NCI-H1092 (cell line): ENCODE data around the gene ADGRV1.
"Not testable (repeated sequence)": the region's sequence is repeated elsewhere in the genome, so short reads cannot be mapped to it uniquely, and the experiment has no call there.

Experiments used
- DNase-seq: peaks from one replicate; lab custom pipeline; 2025; lab: John Stamatoyannopoulos, UW

ADGRV1 gene

DNA sequence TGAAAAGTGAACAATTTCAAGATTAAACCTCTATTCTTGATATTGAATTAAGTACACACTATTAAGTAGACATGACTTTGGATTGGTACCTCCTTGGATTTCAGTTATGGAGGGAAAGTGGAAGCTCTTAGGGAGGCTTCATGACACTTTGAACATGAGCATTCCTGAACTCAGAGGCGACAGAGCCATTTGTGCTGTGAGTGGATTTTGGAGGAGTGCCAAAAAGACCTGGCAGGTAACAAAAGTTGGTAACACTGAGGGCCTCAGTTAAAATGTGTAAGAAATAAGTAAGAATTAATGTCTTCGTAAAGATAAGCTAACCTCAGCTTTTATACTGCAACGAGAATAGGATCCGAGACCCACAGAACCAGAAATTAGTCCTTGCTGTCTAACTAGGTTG lies 467.9 kb downstream of the ADGRV1 start:
- no peak for DNase-seq

DNA sequence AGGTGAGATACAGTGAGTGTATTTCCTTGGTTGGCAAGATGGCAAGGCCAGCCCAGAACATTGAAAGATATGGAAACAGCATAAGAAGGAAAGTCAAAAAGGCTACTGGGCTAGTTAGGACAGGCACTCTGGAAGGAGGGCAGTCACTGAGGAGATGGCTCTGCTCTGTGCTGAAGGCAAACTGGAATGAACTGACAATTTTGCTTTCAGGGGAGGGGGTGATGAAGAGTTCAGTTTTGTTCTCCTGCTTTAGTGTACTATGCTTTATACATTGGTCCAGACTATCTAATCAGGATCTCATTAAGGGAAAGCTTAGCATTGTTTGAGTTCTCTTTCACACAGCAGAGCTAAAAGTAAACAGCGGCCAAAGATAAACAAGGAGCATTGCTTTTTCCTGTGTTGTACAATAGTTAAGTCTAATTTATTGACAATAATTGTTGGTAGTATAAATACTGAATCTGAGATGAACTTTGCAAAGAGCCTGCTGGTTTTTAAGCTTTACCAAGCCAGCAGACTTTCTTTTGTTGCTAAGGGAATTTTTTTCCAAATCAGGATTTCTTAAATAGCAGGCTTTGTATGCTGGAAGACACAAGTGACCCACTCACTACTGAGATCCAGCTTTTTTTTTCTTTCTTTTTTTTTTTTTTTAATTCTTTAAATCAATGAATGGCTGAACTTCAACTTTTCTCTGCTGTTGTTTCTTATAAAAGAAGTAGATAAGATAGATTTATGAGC lies 469.0 kb downstream of the ADGRV1 start:
- no peak for DNase-seq

DNA sequence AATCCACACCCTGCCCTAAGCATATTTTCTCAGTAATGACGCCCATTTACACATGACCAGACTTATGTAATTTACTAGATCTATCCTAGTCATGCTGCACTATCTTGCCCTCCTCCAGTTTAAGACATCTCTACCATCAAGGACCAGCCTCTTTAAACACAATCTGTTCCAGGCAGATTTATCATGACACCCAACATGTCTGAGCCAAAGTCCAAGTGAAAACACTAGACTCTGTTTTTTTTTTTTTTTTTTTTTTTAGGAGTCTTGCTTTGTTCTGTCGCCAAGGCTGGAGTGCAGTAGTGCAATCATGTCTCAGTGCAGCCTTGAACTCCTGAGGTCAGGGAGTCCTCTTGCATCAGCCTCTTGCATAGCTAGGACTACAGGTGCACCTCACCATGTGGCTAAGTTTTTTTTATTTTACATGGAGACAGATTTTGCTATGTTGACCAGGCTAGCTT lies 469.9 kb downstream of the ADGRV1 start:
- DNase-seq = no peak

DNA sequence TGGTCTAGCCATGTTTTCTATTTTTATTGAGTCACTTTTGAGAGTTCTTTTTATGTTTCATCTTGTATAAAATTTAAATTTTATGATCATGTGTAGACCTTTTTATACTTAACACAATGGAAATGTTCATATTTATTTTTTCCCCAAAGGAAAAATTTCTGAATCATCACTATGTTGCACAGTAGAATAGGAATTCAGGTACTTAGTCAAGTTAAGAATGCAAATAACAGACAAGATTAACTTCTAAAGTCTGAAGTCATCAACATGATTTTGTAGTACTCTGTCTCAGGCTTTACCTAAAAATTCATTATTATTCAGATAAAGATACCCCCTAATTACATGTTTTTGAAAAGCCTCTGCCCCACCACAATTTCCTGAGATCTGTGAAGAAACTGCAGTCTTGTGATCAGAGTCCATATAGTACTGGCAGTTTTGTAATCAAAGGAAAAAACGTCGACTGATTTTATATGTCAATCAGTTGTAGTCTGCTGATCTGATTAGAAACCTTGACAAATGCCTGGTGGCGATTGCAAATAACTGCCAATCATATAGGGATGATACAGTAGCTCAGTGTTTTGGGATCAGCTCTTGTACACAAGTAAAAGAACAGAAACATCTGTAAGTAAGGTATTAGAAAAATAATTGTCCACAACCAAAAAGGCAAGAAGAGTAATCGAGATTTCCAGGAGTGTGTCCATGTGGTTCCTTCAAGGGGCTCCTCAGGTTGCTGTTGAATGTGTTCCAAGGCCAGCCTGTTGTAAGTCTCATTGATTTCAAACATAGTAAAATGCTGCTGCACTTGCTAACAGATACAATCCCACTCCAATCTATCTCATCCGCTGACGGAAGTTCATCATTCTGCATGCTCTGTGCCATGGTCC lies 472.2 kb downstream of the ADGRV1 start:
- DNase-seq = no peak

DNA sequence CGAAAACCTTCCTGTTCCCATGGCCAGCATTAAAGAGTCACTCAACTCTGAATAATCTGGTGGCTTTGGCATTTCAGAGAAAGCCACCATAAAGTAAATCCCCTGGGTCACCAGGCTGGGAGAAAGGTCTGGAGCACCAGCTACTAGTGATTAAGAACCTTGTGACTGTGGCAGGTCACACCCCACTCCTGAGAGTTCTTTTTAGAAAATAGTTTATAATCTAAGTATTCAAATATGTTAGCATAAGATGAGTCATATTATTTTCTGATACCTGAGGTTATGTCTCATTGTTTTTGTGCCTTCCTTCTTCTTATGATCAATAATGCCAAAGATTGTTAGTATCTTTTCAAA lies 472.8 kb downstream of the ADGRV1 start:
- no peak for DNase-seq

DNA sequence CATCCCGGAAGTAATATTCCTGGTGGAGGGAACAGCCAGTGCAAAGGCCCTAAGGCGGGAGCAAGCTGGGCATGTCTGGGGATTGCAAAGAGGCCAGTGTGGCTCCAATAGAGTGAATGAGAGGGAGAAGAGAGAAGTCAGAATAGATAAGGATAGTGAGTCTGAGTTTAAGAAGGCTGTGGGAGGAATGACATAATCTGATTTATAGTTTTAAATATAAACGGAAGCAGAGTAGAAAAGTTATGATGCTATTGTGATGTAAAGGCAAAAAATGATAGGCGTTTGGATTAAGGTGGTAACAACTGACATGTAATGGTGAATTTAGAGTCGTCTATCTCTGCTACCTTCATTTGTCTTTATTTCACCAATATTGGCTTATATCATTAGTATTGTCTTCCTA lies 473.5 kb downstream of the ADGRV1 start:
- DNase-seq = no peak

DNA sequence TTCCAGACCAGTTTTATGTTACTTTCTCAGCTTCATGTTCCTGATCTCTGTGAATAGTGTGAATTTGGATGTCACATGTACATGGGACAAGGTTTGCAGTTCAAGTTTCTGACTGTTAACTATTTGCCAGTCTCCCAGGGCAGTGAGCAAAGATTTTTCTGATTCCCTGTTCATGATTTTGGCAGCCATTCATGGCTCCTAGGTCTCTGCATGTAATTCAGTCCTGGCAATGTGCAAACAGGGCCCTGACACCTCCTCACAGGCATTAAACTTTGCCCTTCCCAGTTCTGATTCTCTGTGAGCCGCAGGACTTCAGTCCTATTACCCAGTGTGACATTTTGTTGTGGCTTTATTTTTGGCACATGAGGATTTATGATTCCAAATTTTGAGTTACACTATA lies 474.8 kb downstream of the ADGRV1 start:
- DNase-seq = no peak

DNA sequence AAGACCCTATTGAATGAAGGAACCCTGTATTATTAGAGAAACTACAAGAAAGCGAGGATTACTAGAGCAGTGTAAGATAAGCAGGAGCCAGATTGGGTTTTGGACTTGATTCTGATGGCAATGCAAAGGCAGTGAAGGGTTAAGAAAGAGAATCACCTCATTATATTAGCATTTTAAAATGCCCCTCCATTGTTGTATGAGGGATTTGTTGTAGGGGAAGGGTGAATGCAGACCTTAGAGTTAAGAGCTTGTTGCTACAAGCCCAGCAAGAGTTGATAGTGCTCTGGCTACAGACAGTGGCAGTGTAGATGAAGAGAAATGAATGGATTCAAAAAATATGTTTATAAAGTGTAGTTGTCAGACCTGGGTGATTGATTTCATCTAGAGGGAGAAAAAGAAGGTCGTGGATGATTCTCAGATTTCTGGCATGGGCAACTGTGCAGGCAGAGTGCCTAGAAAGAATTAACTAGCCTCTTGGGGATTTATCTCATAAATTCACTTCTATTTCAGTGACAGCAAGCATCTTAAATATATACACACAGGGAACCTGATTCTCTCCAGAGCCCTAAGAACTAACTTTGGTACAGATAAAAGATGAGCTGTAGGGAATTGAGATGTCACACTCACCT lies 479.7 kb downstream of the ADGRV1 start:
- DNase-seq = no peak

DNA sequence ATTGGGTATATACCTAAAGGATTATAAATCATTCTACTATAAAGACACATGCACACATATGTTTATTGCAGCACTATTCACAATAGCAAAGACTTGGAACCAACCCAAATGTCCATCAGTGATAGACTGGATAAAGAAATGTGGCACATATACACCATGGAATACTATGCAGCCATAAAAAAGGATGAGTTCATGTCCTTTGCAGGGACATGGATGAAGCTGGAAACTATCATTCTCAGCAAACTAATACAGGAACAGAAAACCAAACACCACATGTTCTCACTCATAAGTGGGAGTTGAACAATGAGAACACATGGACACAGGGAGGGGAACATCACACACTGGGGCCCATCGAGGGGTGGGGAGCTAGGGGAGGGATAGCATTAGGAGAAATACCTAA lies 482.5 kb downstream of the ADGRV1 start:
- not testable (repeated sequence) for DNase-seq

DNA sequence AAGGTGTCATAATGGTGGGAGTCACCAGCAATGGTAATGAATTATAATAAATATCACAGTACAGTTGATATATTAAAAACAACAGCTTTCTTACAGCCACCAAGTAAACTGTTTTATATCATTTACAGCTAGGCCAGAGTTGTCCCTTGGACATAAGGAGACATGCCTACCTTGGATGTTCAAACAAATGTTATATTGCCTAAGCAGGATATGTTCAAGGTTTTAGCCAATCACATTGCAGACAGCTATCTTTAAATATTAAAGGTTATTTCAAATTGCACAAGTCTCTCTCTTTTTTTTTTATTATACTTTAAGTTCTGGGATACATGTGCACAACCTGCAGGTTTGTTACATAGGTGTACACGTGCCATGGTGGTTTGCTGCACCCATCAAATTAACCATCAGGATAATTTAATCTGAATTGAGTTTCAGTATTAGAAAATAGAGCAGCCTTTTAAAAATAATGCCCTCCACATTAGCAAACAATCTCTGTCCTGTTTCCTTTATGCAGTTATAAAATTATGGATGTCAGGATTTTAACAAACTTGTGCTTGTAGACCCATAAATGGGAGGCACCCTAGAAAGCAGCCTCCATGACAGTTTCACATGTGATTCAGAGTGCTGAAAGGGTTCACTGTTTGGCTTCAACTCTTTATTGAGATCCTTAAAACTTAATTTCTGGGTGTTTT lies 483.8 kb downstream of the ADGRV1 start:
- no peak for DNase-seq

DNA sequence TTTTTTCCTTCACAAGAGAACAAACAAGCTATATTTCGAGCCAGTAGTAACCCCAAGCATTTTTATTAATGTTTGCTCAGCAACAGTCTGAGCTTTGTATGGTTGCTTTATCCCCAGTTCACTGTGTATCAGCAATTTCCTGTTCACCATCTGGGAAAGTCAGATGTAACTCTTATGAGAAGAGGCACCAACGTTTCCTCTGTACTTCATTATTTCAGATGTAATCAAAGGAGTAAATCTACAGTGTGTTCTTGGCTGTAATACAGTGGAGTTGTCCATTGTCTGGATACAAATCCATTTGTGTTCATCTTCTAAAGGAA lies 484.3 kb downstream of the ADGRV1 start:
- no peak for DNase-seq

DNA sequence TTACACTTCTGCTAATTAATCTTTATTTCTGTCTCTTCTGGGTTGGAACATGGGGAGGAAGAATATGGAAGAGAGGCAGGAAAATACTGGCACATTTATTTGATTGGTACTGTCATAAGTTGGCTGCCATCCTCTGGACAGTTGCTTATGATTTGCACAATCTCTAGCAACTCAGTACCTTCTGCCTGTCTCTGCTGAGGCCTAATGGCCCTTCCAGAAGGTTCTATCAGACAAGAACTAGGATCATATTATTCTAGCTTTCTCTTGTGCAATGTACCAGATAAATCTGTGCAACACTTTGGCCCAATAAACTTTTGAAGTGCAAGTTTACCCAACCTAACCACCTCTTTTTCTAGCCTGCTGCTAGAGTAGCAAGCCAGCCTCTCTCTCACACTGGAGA lies 489.5 kb downstream of the ADGRV1 start:
- DNase-seq = no peak

DNA sequence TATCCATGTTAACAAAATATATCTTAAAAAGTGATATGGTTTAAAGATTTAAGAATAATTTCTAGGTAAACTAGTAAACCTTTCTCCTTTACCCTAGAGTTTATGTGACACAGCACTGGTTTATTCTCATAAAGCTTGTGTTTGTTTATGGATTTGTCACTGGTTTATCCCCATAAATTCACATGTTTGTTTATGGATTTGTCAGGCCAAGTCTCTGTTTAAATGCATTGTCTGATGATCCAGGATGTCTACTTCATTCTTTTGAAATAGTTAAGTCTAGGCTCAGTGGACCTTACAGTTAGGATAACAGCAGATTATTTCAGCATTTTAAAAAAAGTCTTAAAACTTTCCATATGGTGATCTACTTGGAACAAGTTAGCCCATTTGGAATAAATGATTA lies 490.5 kb downstream of the ADGRV1 start:
- DNase-seq = no peak

DNA sequence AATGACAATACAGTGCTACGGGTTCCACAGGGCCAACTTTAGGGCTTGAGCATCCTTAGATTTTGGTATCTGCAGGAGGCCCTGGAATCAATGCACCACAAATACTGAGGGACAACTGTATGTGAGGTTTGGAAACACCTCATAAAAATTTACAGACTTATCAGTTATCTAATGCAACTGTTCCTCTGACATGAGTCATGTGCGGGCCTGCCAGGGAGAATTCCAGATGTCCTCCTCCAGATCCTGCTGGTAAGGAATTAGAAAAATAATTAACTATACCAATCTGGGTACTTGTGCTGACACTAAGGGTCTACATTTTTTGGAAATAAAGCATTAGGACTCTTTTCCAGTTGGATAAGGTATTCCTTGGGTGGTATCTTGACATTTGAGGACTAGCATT lies 491.2 kb downstream of the ADGRV1 start:
- DNase-seq = no peak

DNA sequence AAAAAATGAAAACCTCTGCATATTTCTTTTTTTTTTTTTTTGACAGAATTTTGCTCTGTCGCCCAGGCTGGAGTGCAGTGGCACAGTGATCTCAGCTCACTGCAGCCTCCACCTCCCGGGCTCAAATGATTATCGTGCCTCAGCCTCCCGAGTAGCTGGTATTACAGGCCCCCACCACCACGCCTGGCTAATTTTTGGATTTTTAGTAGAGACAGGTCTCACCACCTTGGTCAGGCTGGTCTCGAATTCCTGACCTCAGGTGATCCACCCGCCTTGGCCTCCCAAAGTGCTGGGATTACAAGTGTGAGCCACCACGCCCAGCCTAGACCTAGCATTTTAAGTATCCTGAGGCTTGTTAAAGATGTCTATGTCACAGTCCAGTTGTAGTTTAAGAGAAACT lies 493.8 kb downstream of the ADGRV1 start:
- not testable (repeated sequence) for DNase-seq

DNA sequence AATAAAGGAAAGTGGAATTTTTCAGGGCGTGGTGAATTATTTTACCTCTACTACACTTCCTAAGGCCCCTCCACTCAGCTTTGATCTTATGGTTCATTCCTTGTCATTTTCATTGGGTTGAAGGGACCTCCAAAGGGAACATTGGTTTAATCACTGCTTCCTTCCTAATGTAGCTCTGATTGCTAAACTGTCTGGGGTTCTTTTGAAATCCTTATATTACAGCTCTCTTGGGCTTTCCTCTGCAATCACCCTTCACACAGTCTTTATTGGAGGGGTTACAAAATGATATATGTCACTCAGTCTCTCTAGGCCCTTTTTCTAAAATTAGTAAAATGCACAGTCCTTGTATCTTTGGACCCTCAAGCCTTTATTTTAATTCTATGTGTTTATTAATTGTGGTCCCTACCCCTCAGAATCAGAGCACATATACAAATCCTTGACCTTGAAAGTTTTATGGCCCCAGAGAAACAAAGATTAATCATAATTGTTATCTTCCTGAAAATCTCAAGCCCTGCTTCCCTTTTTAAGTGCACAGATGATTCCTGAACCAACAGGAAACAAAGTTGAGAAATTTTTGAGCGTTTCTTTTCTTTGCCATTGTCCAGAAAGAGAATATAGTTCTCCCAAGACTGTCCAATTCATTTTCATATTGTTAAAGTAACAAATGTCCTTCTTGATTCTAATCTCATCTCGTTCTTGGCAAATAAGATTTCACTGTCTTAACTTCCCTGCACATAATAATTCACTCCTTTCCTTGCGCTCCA lies 494.6 kb downstream of the ADGRV1 start:
- no peak for DNase-seq

DNA sequence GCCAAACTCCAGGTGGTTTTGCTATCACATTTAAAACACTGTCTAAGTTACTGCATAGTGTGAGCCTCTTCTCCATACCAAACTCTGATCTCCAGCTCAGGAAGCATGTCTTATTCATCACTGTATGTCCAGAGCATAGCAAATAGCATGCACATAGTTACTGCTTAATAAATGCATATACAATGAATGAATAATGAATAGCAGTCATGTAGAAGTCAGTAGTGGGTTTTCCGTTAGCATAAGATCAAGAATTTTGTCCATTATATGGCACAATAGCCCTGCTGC lies 495.1 kb downstream of the ADGRV1 start:
- DNase-seq = no peak

DNA sequence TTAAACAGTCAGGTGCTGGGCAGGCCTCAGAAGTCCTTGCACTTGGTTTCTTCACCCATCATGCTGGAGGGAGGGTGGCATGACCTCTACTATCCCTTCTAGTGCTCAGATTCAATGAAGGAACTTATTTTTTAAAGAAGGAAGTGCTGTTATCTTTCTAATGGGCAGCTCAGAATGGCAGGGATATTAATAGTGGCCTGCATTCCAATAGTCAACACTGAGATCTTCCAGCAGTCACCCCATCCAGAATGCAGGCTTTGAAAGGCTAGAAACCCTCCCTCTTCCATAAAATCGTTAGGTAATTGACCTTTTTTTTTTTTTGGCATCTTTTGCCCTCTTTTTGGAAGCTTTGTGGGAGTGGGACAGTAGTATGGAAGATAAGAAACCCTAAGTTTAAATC lies 499.6 kb downstream of the ADGRV1 start:
- no peak for DNase-seq

DNA sequence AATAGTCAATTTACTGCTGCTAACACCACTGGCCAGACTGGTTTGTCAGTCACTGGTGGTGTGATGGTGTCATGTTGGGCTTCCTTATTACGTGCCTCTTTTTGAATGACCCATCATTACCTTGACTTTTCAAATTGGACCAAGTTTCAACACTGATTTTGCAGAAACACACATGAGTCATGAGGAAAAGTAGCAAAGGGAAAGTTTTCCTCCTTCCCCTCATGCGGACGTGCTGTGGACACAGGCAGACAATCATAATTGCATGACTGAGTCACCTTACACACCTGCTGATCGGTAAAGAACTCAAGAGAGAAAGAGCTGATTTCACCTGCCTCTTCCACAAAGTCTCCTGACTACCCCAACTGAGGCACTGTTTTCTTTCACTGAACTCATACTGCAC lies 500.0 kb downstream of the ADGRV1 start:
- no peak for DNase-seq

DNA sequence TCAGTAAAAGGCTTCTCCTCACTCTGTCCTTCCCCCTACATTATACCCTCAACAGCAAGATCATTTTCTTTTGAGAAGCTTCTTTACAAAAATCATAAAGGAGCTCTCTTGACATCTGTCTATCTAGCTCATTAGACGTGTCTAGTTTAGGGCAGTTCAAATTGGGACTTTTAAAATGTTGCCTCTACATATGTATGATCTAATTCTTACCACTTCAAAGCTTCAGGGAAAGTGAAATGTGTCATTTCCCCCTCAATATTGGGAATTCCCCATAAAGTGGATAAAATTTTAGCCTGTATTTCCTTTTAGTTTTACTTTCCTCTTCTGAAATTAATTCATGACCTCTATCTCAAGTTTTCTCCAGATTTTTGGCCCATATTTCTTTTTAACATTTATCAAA lies 500.8 kb downstream of the ADGRV1 start:
- no peak for DNase-seq

DNA sequence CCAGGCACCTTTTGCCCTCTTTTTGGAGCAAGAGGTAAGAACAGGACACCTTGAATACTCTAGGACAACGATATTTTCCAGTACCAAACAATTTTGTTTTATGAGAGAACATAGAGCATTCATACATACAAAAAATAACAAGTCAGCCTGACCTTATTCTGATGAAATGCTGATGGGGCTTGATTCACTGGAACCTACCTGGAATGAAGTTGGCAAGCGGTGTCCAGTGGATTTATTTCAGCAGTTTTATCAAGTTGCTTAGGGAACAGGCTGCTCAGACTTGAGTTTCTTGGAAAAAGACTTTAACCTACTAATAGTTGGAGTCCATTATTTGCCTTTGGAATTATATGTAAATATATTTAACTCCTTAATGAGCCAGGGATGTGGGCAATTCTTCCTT lies 502.5 kb downstream of the ADGRV1 start:
- DNase-seq = no peak

DNA sequence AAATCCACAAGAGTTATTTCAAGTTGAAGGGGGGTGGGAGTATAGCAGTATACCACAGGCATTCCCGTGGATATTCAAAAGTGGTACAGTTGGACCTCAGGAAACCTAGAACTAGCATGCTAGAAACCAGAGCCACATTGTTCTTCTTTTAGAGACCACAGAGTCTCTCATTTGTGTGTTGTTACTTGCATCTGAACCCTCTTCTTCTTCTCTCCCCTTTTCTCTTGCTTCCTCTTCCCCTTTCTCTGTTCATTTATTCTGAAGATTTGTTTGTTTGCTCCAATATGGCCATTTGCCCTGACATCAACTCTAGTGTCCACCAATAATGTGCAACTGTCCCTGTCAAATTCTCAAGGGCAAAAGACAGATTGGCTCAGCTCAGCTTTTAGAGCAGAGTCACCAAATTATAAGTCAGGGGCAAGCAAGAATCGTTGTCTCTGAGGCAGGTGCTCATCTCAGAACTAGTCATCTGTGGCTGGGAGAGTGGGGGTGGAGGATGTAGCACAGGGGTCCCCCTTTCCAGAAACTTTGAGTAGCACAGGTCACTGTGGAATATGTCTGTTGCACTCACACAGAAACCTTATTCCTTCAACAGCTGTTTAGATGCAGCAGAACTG lies 503.5 kb downstream of the ADGRV1 start:
- no peak for DNase-seq
